ENCODE results near the gene LSM14B. TPM values are rescaled to one million over a fixed set of nuclear protein-coding genes. Genes with fewer than 3 reads are reported as not detected.

LSM14B gene
- polyA plus RNA-seq, 1 experiment, result 26.2 TPM

DNA sequence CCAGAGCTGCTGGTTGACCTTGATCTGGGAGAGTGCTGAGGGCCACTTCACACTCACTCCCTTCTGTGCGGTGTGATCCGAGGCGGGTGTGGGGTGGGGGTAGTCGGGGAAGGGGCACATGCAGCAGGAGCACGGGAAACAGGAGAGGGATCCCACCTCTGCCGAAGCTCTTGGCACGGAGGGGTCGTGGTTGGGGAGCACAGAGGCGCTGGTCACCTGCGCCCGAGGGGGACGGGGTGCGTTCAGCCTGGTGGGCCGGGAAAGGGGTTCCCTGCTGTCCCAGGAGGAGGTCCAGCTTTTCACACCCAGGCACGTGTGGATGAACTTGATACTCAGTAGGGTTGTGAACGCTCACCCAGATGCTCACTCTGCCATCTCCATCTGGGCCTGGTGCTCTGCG is 38.6 kb downstream of the LSM14B start:
- Histone ChIP-seq H3K9me3 (ENCODE audit: control insufficient read depth, insufficient read depth, low read length) (peaks cover 7% of the 10 kb centered on the region; the same call in 1 of the 2 replicates), H3K27me3 (ENCODE audit: control insufficient read depth, insufficient read depth, low read length) (no peaks in the 10 kb centered on the region), H3K4me3 (ENCODE audit: low read depth, low read length) (no peak overlapping the region), H3K27ac (ENCODE audit: low read depth, low read length) (peak overlapping the region; percentile 47)
- TF ChIP-seq, protein P1, sequence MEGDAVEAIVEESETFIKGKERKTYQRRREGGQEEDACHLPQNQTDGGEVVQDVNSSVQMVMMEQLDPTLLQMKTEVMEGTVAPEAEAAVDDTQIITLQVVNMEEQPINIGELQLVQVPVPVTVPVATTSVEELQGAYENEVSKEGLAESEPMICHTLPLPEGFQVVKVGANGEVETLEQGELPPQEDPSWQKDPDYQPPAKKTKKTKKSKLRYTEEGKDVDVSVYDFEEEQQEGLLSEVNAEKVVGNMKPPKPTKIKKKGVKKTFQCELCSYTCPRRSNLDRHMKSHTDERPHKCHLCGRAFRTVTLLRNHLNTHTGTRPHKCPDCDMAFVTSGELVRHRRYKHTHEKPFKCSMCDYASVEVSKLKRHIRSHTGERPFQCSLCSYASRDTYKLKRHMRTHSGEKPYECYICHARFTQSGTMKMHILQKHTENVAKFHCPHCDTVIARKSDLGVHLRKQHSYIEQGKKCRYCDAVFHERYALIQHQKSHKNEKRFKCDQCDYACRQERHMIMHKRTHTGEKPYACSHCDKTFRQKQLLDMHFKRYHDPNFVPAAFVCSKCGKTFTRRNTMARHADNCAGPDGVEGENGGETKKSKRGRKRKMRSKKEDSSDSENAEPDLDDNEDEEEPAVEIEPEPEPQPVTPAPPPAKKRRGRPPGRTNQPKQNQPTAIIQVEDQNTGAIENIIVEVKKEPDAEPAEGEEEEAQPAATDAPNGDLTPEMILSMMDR (IDR thresholded peaks at IDR 0.05; ENCODE audit: low read depth, low read length), result no peak
- POLR2A ChIA-PET, result no interaction called here
- CTCF ChIA-PET, result no interaction called here
- DNase-seq (ENCODE audit: low read depth, low spot score), result no peak

DNA sequence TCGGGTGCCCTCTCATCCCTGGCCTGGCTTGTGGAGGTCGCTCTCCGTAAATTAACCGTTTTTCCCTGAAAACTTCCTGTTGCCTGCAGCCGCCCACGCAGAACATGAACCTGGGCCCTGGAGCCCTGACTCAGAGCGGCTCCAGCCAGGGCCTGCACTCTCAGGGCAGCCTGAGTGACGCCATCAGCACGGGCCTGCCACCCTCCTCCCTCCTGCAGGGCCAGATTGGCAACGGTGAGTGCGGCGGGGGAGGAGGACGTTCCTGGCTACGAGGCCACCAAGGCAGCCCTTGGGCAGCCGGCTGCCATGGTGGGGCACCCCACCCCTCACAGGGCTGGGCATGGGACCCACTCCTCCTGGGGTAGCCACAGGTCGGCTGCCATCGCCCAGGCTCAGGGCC is 39.1 kb downstream of the LSM14B start:
- TF ChIP-seq, protein P1 (IDR thresholded peaks at IDR 0.05; ENCODE audit: low read depth, low read length), result no peak
- ChIA-PET CTCF (no interaction called here), POLR2A (no interaction called here)
- Histone ChIP-seq H3K4me3 (ENCODE audit: low read depth, low read length) (no peak overlapping the region), H3K27ac (ENCODE audit: low read depth, low read length) (peak overlapping the region; percentile 47), H3K27me3 (ENCODE audit: control insufficient read depth, insufficient read depth, low read length) (no peaks in the 10 kb centered on the region), H3K9me3 (ENCODE audit: control insufficient read depth, insufficient read depth, low read length) (peaks cover 7% of the 10 kb centered on the region; the same call in 1 of the 2 replicates)
- DNase-seq (ENCODE audit: low read depth, low spot score), result no peak

DNA sequence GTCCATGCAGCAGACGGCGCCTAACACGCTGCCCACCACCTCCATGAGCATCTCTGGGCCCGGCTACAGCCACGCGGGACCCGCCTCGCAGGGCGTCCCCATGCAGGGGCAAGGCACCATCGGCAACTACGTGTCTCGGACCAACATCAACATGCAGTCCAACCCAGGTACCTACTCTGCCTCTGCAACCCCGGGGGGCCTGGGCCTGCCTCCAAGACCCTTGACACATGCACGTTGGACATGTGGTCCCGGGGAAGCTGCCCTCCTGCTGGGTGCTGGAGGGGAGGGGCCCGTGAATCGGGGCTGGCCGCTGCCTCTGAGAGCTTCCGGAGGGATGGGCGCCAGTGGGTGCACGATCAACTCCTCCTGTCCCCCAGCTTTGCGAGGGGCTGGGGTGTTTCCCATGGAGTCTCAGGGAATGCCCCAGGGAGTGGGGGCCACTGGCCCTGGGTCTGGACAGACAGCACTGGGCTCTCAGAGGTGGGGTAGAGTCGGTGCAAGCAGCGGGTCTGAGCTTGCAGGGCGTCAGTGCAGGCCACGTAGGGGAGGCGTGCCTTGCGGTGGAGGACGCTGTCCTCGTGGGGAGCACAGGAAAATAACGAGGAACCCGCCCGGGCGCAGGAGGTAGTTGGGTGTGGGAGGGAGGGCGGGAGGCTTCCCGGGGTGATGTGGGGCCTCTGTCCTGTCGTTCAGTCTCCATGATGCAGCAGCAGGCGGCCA is 40.6 kb downstream of the LSM14B start:
- ChIA-PET POLR2A (no interaction called here), CTCF (no interaction called here)
- no peaks in the 10 kb centered on the region for H3K27me3 ChIP-seq (ENCODE audit: control insufficient read depth, insufficient read depth, low read length)
- TF ChIP-seq, protein P1 (IDR thresholded peaks at IDR 0.05; ENCODE audit: low read depth, low read length), result no peak
- no peak for DNase-seq (ENCODE audit: low read depth, low spot score)
- no peak overlapping the region for H3K27ac ChIP-seq (ENCODE audit: low read depth, low read length)
- H3K9me3 ChIP-seq (ENCODE audit: control insufficient read depth, insufficient read depth, low read length), result peaks cover 7% of the 10 kb centered on the region; the same call in 1 of the 2 replicates
- no peak overlapping the region for H3K4me3 ChIP-seq (ENCODE audit: low read depth, low read length)

DNA sequence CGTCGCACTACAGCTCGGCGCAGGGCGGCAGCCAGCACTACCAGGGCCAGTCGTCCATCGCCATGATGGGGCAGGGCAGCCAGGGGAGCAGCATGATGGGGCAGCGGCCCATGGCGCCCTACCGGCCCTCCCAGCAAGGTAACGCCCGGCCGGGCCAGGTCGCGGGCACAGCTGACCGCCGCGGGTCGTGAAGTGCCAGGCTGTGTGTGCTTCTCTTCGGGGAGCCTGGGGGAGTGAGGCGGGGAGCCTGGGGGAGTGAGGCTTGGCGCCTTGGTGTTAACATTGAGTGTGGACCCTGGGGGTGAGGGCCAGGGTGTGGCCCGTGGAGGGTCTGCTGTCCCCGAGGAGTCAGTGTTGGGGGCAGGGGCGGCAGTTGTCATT is 41.2 kb downstream of the LSM14B start:
- ChIA-PET POLR2A (no interaction called here), CTCF (no interaction called here)
- no peaks in the 10 kb centered on the region for H3K27me3 ChIP-seq (ENCODE audit: control insufficient read depth, insufficient read depth, low read length)
- no peak overlapping the region for H3K4me3 ChIP-seq (ENCODE audit: low read depth, low read length)
- TF ChIP-seq, protein P1 (IDR thresholded peaks at IDR 0.05; ENCODE audit: low read depth, low read length), result no peak
- DNase-seq (ENCODE audit: low read depth, low spot score), result no peak
- peaks cover 7% of the 10 kb centered on the region; the same call in 1 of the 2 replicates for H3K9me3 ChIP-seq (ENCODE audit: control insufficient read depth, insufficient read depth, low read length)
- no peak overlapping the region for H3K27ac ChIP-seq (ENCODE audit: low read depth, low read length)

DNA sequence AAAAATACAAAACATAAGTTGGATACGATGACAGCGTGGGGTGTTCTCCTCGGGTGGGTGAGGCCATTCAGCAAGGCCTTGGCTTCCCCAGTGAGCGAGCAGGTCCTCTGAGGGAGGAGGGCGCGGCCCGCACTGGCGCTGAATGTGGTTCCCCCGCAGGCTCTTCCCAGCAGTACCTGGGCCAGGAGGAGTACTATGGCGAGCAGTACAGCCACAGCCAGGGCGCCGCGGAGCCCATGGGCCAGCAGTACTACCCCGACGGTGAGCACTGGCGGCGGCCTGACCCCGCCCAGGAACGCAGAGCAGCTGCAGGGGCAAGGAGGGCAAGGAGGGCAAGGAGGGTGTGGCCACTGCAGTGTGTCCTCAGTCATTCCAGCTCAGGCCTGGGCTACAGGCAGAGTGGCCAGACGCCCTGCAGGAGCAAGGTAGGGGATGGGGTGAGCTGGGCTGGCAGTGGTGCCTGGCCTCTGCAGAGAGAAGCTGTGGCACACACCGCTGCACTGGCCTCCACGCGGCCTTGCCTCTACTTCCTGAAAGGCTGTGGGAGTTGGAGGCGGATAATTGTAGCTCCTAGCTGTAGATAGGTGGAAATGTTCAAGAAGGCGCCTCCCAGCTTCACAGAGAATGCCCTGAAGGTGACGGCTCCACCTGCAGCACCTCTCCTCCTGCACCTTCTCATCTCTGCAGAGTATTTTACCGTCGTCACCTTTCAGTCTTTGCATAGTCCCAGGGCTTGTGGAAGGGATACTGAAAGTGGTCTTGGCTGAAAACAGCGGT is 41.9 kb downstream of the LSM14B start:
- Histone ChIP-seq H3K27ac (ENCODE audit: low read depth, low read length) (no peak overlapping the region), H3K4me3 (ENCODE audit: low read depth, low read length) (no peak overlapping the region), H3K27me3 (ENCODE audit: control insufficient read depth, insufficient read depth, low read length) (no peaks in the 10 kb centered on the region), H3K9me3 (ENCODE audit: control insufficient read depth, insufficient read depth, low read length) (peaks cover 7% of the 10 kb centered on the region; the same call in 1 of the 2 replicates)
- no peak for DNase-seq (ENCODE audit: low read depth, low spot score)
- TF ChIP-seq, protein P1 (IDR thresholded peaks at IDR 0.05; ENCODE audit: low read depth, low read length), result no peak
- ChIA-PET POLR2A (no interaction called here), CTCF (no interaction called here)
